GM12892 (cell line): ENCODE results near the gene CENPO.

Experiments used
- POLR2A ChIP-seq: IDR thresholded peaks from 2 replicates; pipeline ENCODE4 v1.6.1; 2011; ENCODE audit warnings: low read depth, low read length, control low read depth
- POLR2AphosphoS5 ChIP-seq: IDR thresholded peaks from 2 replicates; pipeline ENCODE4 v1.6.1; 2011; ENCODE audit warnings: low read depth, low read length, control low read depth

GRCh38 chr2:24771061-24771460 lies 22.2 kb upstream of the CENPO start:
- TF ChIP-seq POLR2A (no peak), POLR2AphosphoS5 (no peak)
